SJCRH30 (cell line): ENCODE measurements around the gene TLR10. TPM values are rescaled to one million over a fixed set of nuclear protein-coding genes. Genes with fewer than 3 reads are reported as not detected.
"Not testable (repeated sequence)": the region's sequence is repeated elsewhere in the genome, so short reads cannot be mapped to it uniquely, and the experiment has no call there.

Experiments
- DNase-seq, 2 experiments: peaks; one replicate each; pipeline ENCODE4 v3.0.0-alpha.2; 2015 to 2020
- H3K27ac ChIP-seq: fragments of 250-450 bp; sonication (Bioruptor Pico); 2 replicates; pipeline ENCODE4 v1.5.1; 2020; ENCODE audit warnings: mild to moderate bottlenecking, moderate library complexity
- H3K27me3 ChIP-seq: fragments of 250-450 bp; sonication (Bioruptor Pico); 2 replicates; pipeline ENCODE4 v1.5.1; 2020; ENCODE audit warnings: mild to moderate bottlenecking, moderate library complexity
- H3K36me3 ChIP-seq: fragments of 250-450 bp; sonication (Bioruptor Pico); 2 replicates; pipeline ENCODE4 v1.5.1; 2020; ENCODE audit warnings: mild to moderate bottlenecking, moderate library complexity
- H3K4me1 ChIP-seq: fragments of 250-450 bp; sonication (Bioruptor Pico); 2 replicates; pipeline ENCODE4 v1.5.1; 2020; ENCODE audit warnings: mild to moderate bottlenecking, moderate library complexity
- H3K4me3 ChIP-seq: fragments of 250-450 bp; sonication (Bioruptor Pico); 2 replicates; pipeline ENCODE4 v1.5.1; 2020; ENCODE audit warnings: mild to moderate bottlenecking, moderate library complexity
- H3K9me3 ChIP-seq: fragments of 250-450 bp; sonication (Bioruptor Pico); replicated peaks from 2 replicates; pipeline ENCODE4 v1.5.1; 2020; ENCODE audit warnings: mild to moderate bottlenecking, moderate library complexity
- total RNA-seq: library from RNA; depleted of rRNA; stranded (reverse); fragments of >200 nt; shearing (Covaris generic); gene quantifications from 2 replicates; pipeline ENCODE4 v1.2.3, GENCODE V29; 2014; rRNA removed

TLR10 gene
- total RNA-seq, result not detected in 2 replicates

- no peaks in the 10 kb centered on the region for H3K4me1 ChIP-seq
- peak; percentile 39 to 68 for DNase-seq
- H3K36me3 ChIP-seq, result no peaks in the 10 kb centered on the region
- no peak within 1 kb of the TSS for H3K4me3 ChIP-seq
- H3K9me3 ChIP-seq, result no peaks in the 10 kb centered on the region
- H3K27ac ChIP-seq, result no peak within 1 kb of the TSS
- H3K27me3 ChIP-seq, result no peaks in the 10 kb centered on the region
These were observed at the start of gene TLR10 for GRCh38 chr4:38782452-38783108. TLR10 (minus strand) TSS chr4:38782990; CDS start chr4:38775590, 7,400 bp downstream.

GRCh38 chr4:38832206-38832605 is 49.4 kb upstream of the TLR10 start:
- DNase-seq, result no peak
- Histone ChIP-seq H3K36me3 (no peaks in the 10 kb centered on the region), H3K9me3 (no peaks in the 10 kb centered on the region), H3K27me3 (no peaks in the 10 kb centered on the region), H3K27ac (no peak overlapping the region), H3K4me3 (no peak overlapping the region), H3K4me1 (no peaks in the 10 kb centered on the region)

- Histone ChIP-seq H3K4me1 (no peaks in the 10 kb centered on the region), H3K27me3 (no peaks in the 10 kb centered on the region), H3K4me3 (no peak overlapping the region), H3K27ac (no peak overlapping the region), H3K36me3 (no peaks in the 10 kb centered on the region), H3K9me3 (no peaks in the 10 kb centered on the region)
- DNase-seq, result no peak
These were observed 48.9 kb upstream of the TLR10 start for GRCh38 chr4:38831653-38832052.

GRCh38 chr4:38829237-38829636 is 46.4 kb upstream of the TLR10 start:
- Histone ChIP-seq H3K36me3 (no peaks in the 10 kb centered on the region), H3K4me3 (no peak overlapping the region), H3K9me3 (no peaks in the 10 kb centered on the region), H3K27me3 (no peaks in the 10 kb centered on the region), H3K27ac (no peak overlapping the region), H3K4me1 (no peaks in the 10 kb centered on the region)
- no peak for DNase-seq

- Histone ChIP-seq H3K27ac (no peak overlapping the region), H3K9me3 (no peaks in the 10 kb centered on the region), H3K4me3 (no peak overlapping the region), H3K36me3 (no peaks in the 10 kb centered on the region), H3K27me3 (no peaks in the 10 kb centered on the region), H3K4me1 (no peaks in the 10 kb centered on the region)
- DNase-seq, result no peak
These were observed 41.0 kb upstream of the TLR10 start for GRCh38 chr4:38823766-38824165.

GRCh38 chr4:38822748-38823303 is 40.0 kb upstream of the TLR10 start:
- H3K4me1 ChIP-seq, result no peaks in the 10 kb centered on the region
- no peak overlapping the region for H3K4me3 ChIP-seq
- no peaks in the 10 kb centered on the region for H3K36me3 ChIP-seq
- H3K27ac ChIP-seq, result no peak overlapping the region
- H3K9me3 ChIP-seq, result no peaks in the 10 kb centered on the region
- H3K27me3 ChIP-seq, result no peaks in the 10 kb centered on the region
- no peak for DNase-seq

GRCh38 chr4:38821739-38822138 is 38.9 kb upstream of the TLR10 start:
- H3K4me1 ChIP-seq, result no peaks in the 10 kb centered on the region
- DNase-seq, result no peak
- H3K27me3 ChIP-seq, result no peaks in the 10 kb centered on the region
- H3K9me3 ChIP-seq, result no peaks in the 10 kb centered on the region
- H3K27ac ChIP-seq, result no peak overlapping the region
- no peak overlapping the region for H3K4me3 ChIP-seq
- no peaks in the 10 kb centered on the region for H3K36me3 ChIP-seq

- Histone ChIP-seq H3K27ac (no peak overlapping the region), H3K4me1 (no peaks in the 10 kb centered on the region), H3K4me3 (no peak overlapping the region), H3K36me3 (no peaks in the 10 kb centered on the region), H3K9me3 (no peaks in the 10 kb centered on the region), H3K27me3 (no peaks in the 10 kb centered on the region)
- DNase-seq, result no peak
These were observed 37.7 kb upstream of the TLR10 start for GRCh38 chr4:38820329-38821061.

GRCh38 chr4:38819569-38819968 is 36.8 kb upstream of the TLR10 start:
- DNase-seq, result no peak
- no peak overlapping the region for H3K27ac ChIP-seq
- H3K36me3 ChIP-seq, result no peaks in the 10 kb centered on the region
- H3K4me1 ChIP-seq, result no peaks in the 10 kb centered on the region
- no peaks in the 10 kb centered on the region for H3K27me3 ChIP-seq
- H3K4me3 ChIP-seq, result no peak overlapping the region
- H3K9me3 ChIP-seq, result no peaks in the 10 kb centered on the region

- Histone ChIP-seq H3K27ac (no peak overlapping the region), H3K4me3 (no peak overlapping the region), H3K9me3 (no peaks in the 10 kb centered on the region), H3K27me3 (no peaks in the 10 kb centered on the region), H3K4me1 (no peaks in the 10 kb centered on the region), H3K36me3 (no peaks in the 10 kb centered on the region)
- DNase-seq, result no peak
These were observed 35.7 kb upstream of the TLR10 start for GRCh38 chr4:38818441-38818976.

GRCh38 chr4:38815885-38816782 is 33.3 kb upstream of the TLR10 start:
- no peak for DNase-seq
- H3K36me3 ChIP-seq, result no peaks in the 10 kb centered on the region
- no peak overlapping the region for H3K4me3 ChIP-seq
- H3K9me3 ChIP-seq, result no peaks in the 10 kb centered on the region
- H3K27ac ChIP-seq, result no peak overlapping the region
- H3K4me1 ChIP-seq, result no peaks in the 10 kb centered on the region
- H3K27me3 ChIP-seq, result no peaks in the 10 kb centered on the region

GRCh38 chr4:38814386-38814785 is 31.6 kb upstream of the TLR10 start:
- no peak overlapping the region for H3K27ac ChIP-seq
- H3K4me3 ChIP-seq, result no peak overlapping the region
- H3K36me3 ChIP-seq, result no peaks in the 10 kb centered on the region
- no peaks in the 10 kb centered on the region for H3K9me3 ChIP-seq
- no peaks in the 10 kb centered on the region for H3K27me3 ChIP-seq
- no peaks in the 10 kb centered on the region for H3K4me1 ChIP-seq
- no peak for DNase-seq

GRCh38 chr4:38811297-38811696 is 28.5 kb upstream of the TLR10 start:
- H3K27me3 ChIP-seq, result no peaks in the 10 kb centered on the region
- DNase-seq, result no peak
- H3K4me1 ChIP-seq, result no peaks in the 10 kb centered on the region
- H3K9me3 ChIP-seq, result no peaks in the 10 kb centered on the region
- no peaks in the 10 kb centered on the region for H3K36me3 ChIP-seq
- no peak overlapping the region for H3K27ac ChIP-seq
- no peak overlapping the region for H3K4me3 ChIP-seq

- not testable (repeated sequence) for H3K36me3 ChIP-seq, H3K27ac ChIP-seq, DNase-seq, H3K4me1 ChIP-seq, H3K9me3 ChIP-seq, H3K4me3 ChIP-seq, H3K27me3 ChIP-seq
These were observed 24.7 kb upstream of the TLR10 start for GRCh38 chr4:38807462-38807861.
